Activated naive CD8-positive, alpha-beta T cell treated with anti-CD3 and anti-CD28 coated beads, Interleukin-2, amount 50 U/mL, for 16 hours (primary cell): ENCODE data around the gene IRX5.

Experiments
- DNase-seq: peaks from one replicate; pipeline ENCODE4 v3.0.0-alpha.2; 2020; ENCODE audit warnings: low read depth, low spot score

Gene IRX5

DNA sequence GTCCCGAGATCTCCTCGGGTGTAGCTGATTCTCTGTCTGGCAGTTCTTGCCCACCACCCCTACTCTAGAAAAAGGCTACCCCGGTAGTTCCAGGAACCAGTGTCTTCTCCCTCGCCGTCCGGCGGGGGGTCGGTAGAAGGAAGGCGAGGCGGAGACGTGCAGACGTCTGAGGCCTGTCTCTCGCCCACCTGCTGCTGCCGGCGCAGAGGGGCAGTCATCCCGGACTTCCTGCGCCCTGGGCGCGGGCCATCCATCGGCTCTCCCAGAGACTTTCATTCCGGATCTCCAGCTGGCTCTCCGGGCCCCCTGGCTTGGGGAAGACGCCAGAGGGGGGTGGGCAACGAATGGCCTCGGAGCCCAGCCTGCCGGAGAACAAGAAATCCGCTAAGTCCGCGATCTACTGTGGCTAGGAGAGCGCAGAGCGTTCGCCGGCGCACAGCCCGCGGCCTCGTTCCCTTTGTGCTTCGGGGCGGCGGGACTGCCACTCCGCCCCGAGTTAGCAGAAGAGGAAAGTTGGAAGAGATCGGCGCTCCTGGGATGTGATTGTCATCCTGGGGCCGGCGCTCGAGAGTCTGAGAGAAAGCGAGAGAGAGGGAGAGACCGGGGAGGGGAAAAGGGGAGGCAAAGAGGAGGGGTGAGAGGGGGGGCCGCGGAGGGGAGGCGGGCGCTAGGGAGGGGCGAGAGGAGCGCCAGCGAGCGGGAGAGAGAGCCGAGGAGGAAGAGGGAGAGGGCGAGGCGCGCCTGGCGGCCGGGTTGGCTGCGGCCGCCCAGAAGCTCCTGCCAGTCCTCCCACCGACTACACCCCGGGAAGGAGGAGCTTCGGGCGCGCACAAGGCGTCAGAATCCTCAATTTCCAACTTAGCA is at the start of gene IRX5:
TSS of gene IRX5 (plus strand) at position 861 of the 864 bp plus-strand sequence. CDS start 334 bp downstream, outside the sequence.
- no peak for DNase-seq

DNA sequence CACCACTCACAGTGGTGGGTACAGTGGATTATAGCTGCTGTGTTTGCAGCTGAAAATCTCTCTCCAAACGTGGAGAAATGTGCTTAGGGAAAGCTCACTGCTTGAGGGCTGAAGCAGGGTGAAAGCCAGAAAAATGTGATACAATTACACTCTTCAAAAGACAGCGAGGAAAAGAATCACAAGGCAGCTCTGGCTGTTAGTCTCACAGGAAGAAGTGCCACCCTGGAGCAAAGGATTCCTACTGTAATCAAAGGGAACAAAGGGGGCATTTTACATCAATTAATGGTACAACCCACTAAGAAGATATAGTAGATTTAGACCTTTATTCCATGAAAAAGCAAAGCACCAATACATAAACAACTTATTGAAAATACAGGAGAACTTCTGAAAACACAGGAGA is 48.1 kb upstream of the IRX5 start:
- DNase-seq = no peak

DNA sequence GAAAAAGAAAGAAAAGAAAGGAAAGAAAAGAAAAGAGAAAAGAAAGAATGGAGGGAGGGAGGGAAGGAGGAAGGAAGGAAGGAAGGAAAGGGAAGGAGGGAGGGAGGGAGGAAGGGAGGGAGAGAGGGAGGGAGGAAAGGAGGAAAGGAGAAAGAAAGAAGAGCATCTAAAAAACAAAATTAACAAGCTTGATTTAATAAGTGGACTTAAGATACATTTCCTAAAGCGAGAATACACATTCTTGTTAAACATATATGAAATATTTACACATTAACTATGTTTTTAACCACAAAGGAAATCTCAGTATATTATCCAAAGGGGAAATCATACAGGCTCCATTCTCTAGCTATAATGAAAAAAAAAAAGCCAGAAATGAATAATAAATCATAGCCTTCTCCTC is 47.3 kb upstream of the IRX5 start:
- no peak for DNase-seq

DNA sequence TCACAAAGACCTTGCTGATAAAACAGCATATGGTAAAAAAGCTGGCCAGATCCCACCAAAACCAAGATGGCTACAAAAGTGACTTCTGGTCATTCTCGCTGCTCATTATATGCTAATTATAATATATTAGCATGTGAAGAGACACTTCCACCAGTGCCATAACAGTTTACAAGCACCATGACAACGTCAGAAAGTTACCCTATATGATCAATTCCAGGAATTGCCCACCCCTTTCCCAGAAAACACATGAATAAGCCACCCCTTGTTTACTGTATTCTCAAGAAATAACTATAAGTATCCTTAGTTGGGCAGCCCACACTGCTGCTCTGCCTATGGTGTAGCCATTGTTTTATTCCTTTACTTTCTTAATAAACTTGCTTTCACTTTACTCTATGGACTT is 44.6 kb upstream of the IRX5 start:
- no peak for DNase-seq

DNA sequence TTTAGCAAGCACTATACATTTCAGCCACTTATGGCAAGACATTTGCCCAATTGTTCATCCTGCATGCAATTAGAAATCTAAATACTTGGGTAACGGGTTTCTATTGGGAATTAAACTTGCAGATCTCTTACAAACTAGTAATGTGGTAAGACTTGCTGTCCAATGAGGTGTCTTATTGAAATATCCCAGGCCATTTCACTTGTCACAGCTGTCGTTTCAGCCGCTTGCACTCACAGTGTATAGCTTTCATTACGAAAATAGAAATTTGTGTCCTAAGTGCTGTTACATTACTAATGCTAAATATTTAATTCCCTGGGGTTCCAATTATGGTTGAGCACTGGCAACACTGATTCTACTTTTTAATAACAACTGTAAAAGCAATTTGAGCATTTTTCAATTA is 40.3 kb upstream of the IRX5 start:
- no peak for DNase-seq

DNA sequence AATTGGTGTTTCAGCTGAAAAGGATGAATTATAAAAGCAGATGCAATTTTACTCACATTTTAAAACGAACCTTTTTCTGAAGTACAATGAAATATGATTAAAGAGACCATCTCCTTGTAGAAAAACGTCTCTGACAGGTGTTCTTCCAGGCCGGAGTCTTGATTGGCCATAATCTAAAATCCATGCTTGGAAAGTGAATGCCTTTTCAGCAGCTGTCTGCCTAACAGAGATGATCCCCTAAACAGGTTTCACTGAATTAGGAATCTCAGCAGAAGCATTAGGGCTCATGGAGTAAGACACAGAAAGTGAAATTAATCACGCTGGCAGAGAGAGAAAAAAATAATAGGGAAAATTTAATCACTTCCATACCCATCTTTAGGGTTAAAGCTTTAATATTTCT is 39.3 kb upstream of the IRX5 start:
- no peak for DNase-seq

DNA sequence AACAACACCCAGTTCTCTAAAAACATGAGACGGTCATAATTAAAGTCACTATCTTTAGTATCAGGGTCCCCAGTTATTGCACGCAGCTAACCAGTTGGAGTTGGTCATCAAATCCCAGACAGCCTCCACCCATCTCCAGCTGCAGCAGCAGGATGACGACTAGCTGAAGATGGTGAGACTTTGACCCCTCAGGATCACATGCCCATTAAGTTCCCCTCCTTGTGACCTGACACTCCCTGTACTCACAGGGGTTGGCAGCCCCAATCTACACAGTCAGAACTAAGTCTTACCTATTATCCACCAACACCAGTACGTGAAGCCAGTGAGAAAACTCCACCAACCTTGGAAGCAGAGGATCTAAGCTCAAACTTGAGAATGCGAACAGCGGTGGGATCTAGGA is 37.7 kb upstream of the IRX5 start:
- no peak for DNase-seq

DNA sequence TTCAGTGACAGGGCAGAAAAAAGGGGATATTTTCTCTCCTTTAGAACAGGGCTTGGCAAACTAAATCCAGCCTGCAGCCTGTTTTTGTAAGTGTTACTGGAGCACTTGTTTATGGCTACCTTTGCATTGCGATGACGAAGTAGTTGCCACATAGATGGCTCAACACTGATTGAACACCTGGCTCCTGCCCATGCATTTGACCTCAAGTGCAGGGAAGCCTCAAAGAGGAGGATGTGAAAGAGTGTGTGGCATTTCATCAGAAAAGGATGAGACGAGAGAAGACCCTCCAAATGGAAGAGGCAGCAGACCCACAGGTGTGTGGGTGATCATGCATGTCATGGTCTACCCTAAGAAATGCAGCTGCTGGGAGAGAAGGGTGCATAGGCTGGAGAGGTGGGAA is 32.7 kb upstream of the IRX5 start:
- no peak for DNase-seq

DNA sequence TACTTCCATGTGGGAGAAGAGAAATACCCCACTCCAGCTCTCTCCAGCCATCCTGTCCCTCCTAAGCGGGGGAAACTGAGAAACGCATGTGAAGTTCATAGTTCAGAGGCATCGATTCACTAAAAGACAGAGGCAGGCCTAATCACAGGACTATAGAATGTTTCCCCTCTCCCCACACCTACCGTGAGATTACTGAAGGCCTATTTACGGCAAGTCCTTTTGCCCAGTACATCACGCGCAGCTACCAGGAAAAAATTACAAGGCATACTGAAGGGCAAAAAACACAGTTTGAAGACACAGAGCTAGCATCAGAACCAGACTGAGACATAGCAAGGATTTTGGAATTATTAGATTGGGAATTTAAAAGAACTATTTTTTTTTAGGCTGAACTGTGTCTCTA is 29.1 kb upstream of the IRX5 start:
- no peak for DNase-seq

DNA sequence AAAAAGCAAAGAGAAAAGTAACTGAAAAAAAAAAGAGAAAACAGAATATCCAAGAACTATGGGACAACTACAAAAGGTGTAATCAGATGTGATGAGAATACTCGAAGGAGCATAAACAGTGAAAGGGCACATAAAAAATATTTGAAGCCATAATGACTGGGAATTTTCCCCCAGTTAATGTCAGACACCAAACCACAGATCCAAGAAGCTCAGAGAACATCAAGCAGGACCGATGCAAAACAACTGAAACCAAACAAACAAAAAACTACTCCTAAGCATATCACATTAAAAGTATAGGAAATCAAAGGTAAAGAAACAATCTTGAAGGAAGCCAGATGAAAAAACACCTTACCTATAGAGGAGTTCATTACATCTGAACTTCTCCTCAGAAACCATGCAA is 27.6 kb upstream of the IRX5 start:
- DNase-seq = no peak

DNA sequence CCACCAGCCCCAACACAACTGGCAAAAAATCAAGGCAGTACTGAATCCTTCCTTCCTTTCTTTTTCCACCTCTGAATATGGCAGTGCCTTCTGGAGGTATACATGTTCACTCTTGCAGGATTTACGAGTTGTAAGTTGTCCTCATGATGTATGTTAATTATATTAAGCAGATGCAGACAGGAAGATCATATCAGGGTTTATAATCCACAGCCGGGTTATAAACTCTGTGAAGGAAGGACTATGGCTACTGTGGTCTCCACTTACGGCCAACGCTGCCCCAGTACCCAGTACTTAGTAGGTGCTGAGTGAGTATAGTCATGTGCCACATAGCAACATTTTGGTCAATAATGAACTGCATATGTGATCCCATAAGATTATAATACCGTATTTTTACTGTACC is 19.6 kb upstream of the IRX5 start:
- DNase-seq = no peak

DNA sequence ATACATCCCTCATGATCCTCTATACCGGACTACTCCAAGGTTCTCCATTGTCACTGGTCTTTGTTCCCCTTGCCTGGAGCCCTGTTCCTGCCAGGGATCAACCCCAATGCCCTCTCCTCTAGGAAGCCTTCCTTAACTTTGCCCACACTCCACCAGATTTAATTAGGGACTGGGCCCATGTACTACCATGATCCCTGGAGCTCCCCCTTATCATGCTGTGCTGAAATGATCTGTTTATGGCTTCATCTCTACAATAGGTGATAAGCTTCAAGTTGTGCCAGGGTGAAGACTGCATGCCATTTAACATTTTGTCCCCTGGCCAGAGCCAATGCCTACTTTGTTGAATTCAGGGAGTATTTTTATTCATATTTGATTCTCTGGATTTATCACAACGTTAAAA is 17.9 kb upstream of the IRX5 start:
- DNase-seq = no peak

DNA sequence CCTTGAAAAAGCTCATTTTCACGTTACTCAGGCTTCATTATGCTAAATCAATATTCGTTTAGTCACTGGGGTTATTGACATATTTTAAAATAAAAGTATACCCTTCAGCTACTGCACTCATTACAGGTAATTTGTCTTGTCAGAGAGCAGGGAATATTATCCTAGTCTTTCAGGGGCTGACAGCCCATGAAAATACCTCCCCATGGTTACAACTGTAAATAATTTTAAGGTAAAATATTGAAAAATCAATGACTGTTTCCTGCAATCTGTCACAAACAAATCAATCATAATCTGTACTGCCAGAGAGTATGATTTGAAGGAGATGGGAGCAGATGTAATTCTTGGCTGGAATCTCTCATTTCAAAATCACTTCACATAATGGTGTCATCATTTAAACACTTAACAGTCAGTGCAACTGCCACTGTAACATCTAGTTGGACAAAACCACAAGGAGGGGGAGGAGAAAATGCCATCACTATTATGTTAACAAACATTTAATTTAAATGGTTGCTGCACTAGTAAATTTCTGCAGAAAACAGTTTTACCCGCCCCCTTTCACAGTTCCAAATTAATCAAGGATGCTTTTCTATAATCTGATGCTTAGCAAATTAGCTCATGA is 9.3 kb upstream of the IRX5 start:
- DNase-seq = no peak

DNA sequence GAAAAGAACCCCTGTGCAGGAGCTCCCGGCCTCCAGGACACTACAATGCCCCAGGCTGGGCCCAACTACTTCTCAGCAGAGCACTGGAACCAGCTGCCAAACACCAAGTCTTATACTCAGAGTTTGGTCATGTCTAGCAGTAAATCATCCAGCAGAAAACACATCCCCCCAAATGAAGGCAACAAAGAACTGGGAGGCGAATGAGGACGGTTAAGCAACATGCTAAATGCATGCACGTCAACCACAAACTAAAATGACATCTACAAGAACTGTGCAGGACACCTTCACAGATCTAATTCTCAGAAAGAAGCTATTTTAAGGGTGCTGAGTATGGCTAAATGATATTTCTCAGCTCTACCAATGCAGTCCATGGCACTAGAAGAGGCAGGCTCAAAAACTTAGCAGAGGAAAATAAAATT is 7.6 kb upstream of the IRX5 start:
- no peak for DNase-seq

DNA sequence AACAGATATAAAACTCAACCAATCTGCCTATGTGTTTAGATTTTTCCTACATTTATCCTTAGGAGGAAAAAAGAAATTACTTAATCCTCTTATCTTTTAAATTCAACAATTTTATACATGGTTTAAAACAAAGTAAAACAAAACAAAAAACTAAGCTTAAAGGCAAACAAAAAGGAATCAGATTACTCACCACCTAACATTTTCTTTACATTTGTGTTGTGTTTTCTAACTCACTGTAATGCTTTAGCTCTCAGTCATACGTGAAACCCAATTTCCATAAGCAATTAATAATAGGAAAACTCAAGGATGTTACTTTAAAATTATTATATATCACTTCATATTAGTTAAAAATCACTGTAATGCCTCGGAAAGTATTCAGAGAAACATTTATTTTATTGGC is 6.7 kb upstream of the IRX5 start:
- DNase-seq = no peak

DNA sequence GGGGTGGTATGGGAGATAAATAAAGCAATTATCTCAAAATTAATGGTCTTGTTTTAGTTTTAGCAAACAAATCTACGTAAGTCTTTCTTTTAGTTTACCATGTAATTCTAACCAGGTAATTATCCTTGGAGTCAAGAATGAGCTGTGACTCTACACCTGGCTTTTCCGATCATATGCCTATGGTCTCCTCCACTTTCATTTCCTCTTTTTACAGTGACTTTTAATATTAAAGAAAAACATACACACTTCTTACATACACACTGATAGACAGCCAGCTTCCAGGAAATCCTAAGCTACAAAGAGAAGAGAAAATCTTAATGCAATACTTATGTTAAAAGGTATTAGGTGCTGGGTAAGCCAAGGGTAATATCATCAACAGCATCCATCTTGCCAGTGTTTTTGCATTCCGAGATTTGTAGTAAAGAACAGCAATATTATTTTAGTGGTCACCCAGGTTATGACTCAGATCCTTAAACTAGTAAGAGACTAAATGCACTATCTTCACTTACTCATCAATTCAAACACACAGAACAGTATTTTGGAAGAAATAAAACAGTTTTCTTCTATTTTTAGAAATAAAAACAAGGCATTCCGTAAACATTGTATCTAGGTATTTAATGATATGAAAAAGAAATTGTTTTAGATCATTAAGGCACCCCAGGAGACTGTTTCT is 4.4 kb upstream of the IRX5 start:
- no peak for DNase-seq

DNA sequence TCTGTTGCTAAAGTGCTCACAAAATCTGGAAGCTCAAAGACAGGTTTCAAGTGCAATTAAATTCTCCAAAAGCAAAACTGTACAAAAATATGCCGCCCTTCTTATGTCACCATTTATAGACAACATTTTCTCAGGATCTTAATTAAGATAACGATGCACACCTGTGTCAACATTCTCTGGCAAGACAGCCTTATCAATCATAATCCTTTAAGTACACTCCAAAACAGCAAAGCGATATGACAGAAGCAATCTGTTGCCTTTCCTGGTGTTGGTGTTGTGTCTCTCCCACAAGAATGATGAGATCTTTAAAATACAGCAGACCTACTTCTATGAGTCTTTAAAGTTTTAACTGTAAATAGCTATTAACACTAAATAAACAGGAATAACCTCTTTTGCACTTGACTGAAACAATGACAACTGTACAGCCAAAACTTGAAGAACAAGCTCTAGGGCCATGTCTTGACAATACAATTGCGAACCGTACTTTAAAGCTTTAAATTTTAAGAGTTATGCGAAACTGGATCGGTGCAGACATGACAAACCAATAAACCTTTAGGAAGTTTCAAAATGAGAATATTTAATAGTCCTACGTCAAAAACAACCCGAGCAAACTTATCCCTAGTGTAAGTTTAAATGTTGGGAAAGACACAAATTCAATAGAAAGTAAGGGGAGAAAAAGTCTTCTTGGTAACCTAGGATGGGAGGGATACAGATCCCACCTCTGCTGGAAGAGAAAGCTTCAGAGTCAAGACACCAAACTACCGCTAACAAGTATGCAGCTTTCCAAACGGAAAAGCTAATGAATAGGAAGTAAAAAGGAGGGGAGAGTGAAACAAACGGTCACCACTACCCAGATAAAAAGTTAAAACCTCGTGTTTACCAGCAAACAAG is 3.3 kb upstream of the IRX5 start:
- no peak for DNase-seq

DNA sequence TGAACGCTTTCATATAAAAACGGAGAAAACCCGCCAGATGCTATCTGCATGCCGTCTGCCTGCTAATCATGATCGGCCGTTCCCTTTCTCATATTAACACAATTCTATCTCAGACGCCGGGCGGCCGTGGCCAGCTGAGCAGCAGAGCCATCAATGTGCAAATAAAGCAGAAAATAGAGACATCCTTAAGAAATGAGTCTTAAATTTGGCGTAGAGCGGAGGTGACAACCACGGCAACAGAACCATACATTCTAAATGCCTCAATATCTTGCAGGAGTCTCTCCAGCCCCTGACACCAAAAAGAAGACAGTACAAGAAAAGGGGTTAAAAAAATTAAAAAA is 2.7 kb upstream of the IRX5 start:
- no peak for DNase-seq

DNA sequence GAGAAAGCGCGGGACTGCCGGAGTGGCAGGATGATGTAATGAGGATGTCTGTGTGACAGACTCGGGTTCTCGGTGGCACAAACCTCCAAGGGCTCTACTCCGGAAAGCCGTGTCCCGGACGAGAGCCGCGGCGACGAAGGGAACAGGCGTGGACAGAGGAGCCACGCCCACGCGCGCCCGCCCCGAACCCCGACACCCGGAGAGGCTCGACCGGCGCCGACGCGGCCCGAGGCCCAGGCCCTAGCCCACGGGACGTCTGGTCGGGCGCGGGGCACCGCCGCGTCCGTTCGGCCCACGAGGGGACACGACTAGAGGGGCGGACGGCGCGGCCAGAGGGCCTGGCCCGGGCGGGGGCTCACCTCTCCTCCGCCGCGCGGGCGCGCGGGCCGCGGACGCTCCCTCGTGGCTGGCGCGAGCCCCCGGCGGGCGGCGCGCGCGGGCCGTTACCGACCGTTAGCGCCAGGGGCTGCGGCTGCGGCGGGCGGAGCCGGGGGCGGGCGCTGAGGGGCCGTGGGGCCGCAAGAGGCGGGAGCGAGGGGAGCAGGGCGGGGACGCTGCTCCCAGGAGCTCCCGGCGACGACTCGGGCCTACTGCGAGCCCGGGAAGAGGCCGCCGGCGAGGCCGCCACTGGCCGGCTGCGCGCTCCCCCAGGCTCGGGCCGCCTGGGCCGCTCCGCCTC is 2.1 kb upstream of the IRX5 start:
- DNase-seq = no peak

DNA sequence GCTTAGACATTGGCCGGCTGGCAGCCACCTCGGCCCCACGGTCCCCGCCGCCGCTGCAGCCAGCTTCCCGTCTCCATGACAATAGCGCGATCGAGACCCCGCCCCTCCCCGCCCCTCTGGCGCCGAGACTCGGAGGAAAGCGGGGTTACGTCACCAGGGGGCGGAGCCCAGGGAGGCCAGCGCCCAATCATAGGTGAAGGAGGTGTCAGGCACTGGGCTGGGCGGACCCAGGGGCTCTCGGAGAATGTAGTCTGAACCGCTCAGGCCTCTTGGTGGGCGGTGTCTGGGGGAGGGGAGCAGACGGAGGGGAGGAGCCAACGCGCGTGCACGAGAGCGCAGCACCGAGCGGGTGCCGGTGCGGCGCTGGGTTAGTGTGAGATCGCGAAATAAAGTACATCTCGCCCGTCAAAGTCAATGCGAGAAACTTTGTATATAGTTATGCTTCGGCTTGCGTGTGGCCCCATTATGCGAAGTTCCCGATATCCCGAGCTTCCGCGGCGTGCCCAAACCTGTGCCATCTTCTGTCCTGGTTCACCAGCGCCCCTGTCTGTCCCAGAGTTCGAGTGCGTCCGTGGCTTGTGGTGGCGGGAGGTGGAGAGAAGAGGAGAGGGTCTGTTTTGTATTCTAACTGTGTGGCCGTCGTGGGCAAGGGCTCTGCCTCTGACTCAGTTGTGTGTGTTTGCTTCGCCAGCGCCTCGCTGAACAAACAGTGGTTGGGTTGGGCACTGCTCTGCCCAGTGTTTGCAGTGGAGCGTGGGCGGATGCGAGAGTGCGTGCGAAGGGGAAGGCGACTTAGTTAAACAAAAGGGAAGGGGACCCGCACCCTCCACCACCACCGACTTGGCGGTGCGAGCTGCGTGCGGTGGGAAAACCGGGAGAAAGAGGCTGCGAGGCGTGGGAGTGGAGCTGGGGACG is 1.3 kb upstream of the IRX5 start:
- DNase-seq = peak; percentile 94

DNA sequence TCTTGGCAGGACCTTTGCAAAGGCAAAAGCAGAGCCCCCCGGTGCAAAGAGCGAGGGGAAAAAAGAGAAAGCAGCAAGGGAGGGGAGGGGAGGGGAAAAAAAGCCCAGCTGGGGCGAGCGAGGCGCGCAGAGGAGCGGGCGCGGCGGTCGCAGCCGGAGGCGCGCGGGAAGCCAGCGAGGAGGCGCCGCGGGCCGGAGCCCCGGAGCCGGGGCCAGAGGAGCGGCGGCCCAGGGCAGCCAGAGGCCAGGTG is 129 bp downstream of the IRX5 start:
- no peak for DNase-seq
